ENCODE data around the gene AP4S1. TPM values are rescaled to one million over a fixed set of nuclear protein-coding genes. Genes with fewer than 3 reads are reported as not detected.
"Not testable (repeated sequence)": the region's sequence is repeated elsewhere in the genome, so short reads cannot be mapped to it uniquely, and the experiment has no call there.

Gene AP4S1
- total and polyA plus RNA-seq, 2 donors = 7.2 to 19.6 TPM

GRCh38 chr14:30996892-30997659, 28.4 kb upstream of the AP4S1 start:
- 83% methylated on average over 4 of the region's 4 CpGs for WGBS
- Histone ChIP-seq H3K4me1 (ENCODE audit: insufficient read depth) (peaks cover 2% of the 10 kb centered on the region), H3K4me3 (ENCODE audit: low read depth, low read length) (no peak overlapping the region), H3K27ac (ENCODE audit: low read depth) (no peak overlapping the region), H3K36me3 (ENCODE audit: insufficient read depth) (no peaks in the 10 kb centered on the region)
- no peak for DNase-seq (ENCODE audit: extremely low spot score)

- DNase-seq (ENCODE audit: extremely low spot score) = no peak
- Histone ChIP-seq H3K36me3 (ENCODE audit: insufficient read depth) (no peaks in the 10 kb centered on the region), H3K4me1 (ENCODE audit: insufficient read depth) (no peaks in the 10 kb centered on the region), H3K4me3 (ENCODE audit: low read depth, low read length) (no peak overlapping the region), H3K27ac (ENCODE audit: low read depth) (no peak overlapping the region)
- 98% methylated on average over 1 of the region's 1 CpG for WGBS
Observed at GRCh38 chr14:30998100-30998706, 27.2 kb upstream of the AP4S1 start.

GRCh38 chr14:30999038-30999773, 26.2 kb upstream of the AP4S1 start:
- no peak overlapping the region for H3K27ac ChIP-seq (ENCODE audit: low read depth)
- no peaks in the 10 kb centered on the region for H3K4me1 ChIP-seq (ENCODE audit: insufficient read depth)
- H3K4me3 ChIP-seq (ENCODE audit: low read depth, low read length) = no peak overlapping the region
- no peaks in the 10 kb centered on the region for H3K36me3 ChIP-seq (ENCODE audit: insufficient read depth)
- no peak for DNase-seq (ENCODE audit: extremely low spot score)
- WGBS = over 99% methylated on average over 6 of the region's 6 CpGs

- H3K4me1 ChIP-seq (ENCODE audit: insufficient read depth) = no peaks in the 10 kb centered on the region
- DNase-seq (ENCODE audit: extremely low spot score) = no peak
- no peaks in the 10 kb centered on the region for H3K36me3 ChIP-seq (ENCODE audit: insufficient read depth)
- 54% methylated on average over 3 of the region's 3 CpGs for WGBS
- no peak overlapping the region for H3K27ac ChIP-seq (ENCODE audit: low read depth)
- H3K4me3 ChIP-seq (ENCODE audit: low read depth, low read length) = no peak overlapping the region
Observed at GRCh38 chr14:31000629-31001338, 24.7 kb upstream of the AP4S1 start.

GRCh38 chr14:31001339-31001658, 24.1 kb upstream of the AP4S1 start:
- WGBS = 98% methylated on average over 6 of the region's 6 CpGs
- H3K4me3 ChIP-seq (ENCODE audit: low read depth, low read length) = no peak overlapping the region
- H3K27ac ChIP-seq (ENCODE audit: low read depth) = no peak overlapping the region
- H3K36me3 ChIP-seq (ENCODE audit: insufficient read depth) = no peaks in the 10 kb centered on the region
- DNase-seq (ENCODE audit: extremely low spot score) = no peak
- no peaks in the 10 kb centered on the region for H3K4me1 ChIP-seq (ENCODE audit: insufficient read depth)

GRCh38 chr14:31003284-31003683, 22.2 kb upstream of the AP4S1 start:
- 96% methylated on average over 3 of the region's 3 CpGs for WGBS
- H3K27ac ChIP-seq (ENCODE audit: low read depth) = no peak overlapping the region
- H3K4me1 ChIP-seq (ENCODE audit: insufficient read depth) = no peaks in the 10 kb centered on the region
- no peak overlapping the region for H3K4me3 ChIP-seq (ENCODE audit: low read depth, low read length)
- H3K36me3 ChIP-seq (ENCODE audit: insufficient read depth) = no peaks in the 10 kb centered on the region
- no peak for DNase-seq (ENCODE audit: extremely low spot score)

- WGBS = 96% methylated on average over 6 of the region's 6 CpGs
- DNase-seq (ENCODE audit: extremely low spot score); H3K4me3 ChIP-seq (ENCODE audit: low read depth, low read length); H3K36me3 ChIP-seq (ENCODE audit: insufficient read depth); H3K4me1 ChIP-seq (ENCODE audit: insufficient read depth); H3K27ac ChIP-seq (ENCODE audit: low read depth): not testable (repeated sequence)
Observed at GRCh38 chr14:31004007-31004406, 21.4 kb upstream of the AP4S1 start.

- 94% methylated on average over 1 of the region's 1 CpG for WGBS
- DNase-seq (ENCODE audit: extremely low spot score) = no peak
- Histone ChIP-seq H3K4me1 (ENCODE audit: insufficient read depth) (no peaks in the 10 kb centered on the region), H3K36me3 (ENCODE audit: insufficient read depth) (no peaks in the 10 kb centered on the region), H3K27ac (ENCODE audit: low read depth) (no peak overlapping the region), H3K4me3 (ENCODE audit: low read depth, low read length) (no peak overlapping the region)
Observed at GRCh38 chr14:31006703-31007102, 18.7 kb upstream of the AP4S1 start.

- no peak overlapping the region for H3K4me3 ChIP-seq (ENCODE audit: low read depth, low read length)
- 88% methylated on average over 3 of the region's 3 CpGs for WGBS
- DNase-seq (ENCODE audit: extremely low spot score) = no peak
- H3K4me1 ChIP-seq (ENCODE audit: insufficient read depth) = no peaks in the 10 kb centered on the region
- H3K27ac ChIP-seq (ENCODE audit: low read depth) = no peak overlapping the region
- H3K36me3 ChIP-seq (ENCODE audit: insufficient read depth) = no peaks in the 10 kb centered on the region
Observed at GRCh38 chr14:31009836-31010574, 15.4 kb upstream of the AP4S1 start.

- 62% methylated on average over 3 of the region's 3 CpGs for WGBS
- Histone ChIP-seq H3K4me1 (ENCODE audit: insufficient read depth) (no peaks in the 10 kb centered on the region), H3K36me3 (ENCODE audit: insufficient read depth) (no peaks in the 10 kb centered on the region), H3K27ac (ENCODE audit: low read depth) (no peak overlapping the region), H3K4me3 (ENCODE audit: low read depth, low read length) (no peak overlapping the region)
- no peak for DNase-seq (ENCODE audit: extremely low spot score)
Observed at GRCh38 chr14:31010935-31011334, 14.5 kb upstream of the AP4S1 start.

GRCh38 chr14:31013841-31014240, 11.6 kb upstream of the AP4S1 start:
- WGBS = 97% methylated on average over 4 of the region's 4 CpGs
- no peaks in the 10 kb centered on the region for H3K36me3 ChIP-seq (ENCODE audit: insufficient read depth)
- DNase-seq (ENCODE audit: extremely low spot score) = no peak

GRCh38 chr14:31018057-31018645, 7.3 kb upstream of the AP4S1 start:
- H3K4me1 ChIP-seq (ENCODE audit: insufficient read depth) = no peaks in the 10 kb centered on the region
- H3K36me3 ChIP-seq (ENCODE audit: insufficient read depth) = no peaks in the 10 kb centered on the region
- WGBS = 76% methylated on average over 6 of the region's 6 CpGs
- H3K27ac ChIP-seq (ENCODE audit: low read depth) = no peak overlapping the region
- H3K4me3 ChIP-seq (ENCODE audit: low read depth, low read length) = no peak overlapping the region
- no peak for DNase-seq (ENCODE audit: extremely low spot score)

More at GRCh38 chr14:31013841-31014240, 11.6 kb upstream of the AP4S1 start:
- H3K4me3 ChIP-seq (ENCODE audit: low read depth, low read length) = no peak overlapping the region
- no peak overlapping the region for H3K27ac ChIP-seq (ENCODE audit: low read depth)
- no peaks in the 10 kb centered on the region for H3K4me1 ChIP-seq (ENCODE audit: insufficient read depth)
